ENCODE measurements around the gene CTRB1. TPM values are rescaled to one million over a fixed set of nuclear protein-coding genes. Genes with fewer than 3 reads are reported as not detected.
A peak's percentile ranks its signal among the peaks of the same experiment; 100 is the strongest.

Gene CTRB1
- total and polyA plus RNA-seq, 2 of the 13 experiments (the other 11 are each of a cell fraction or from before 2014, with no cell fraction given), result not detected

GRCh38 chr16:75251280-75252048 lies 32.7 kb downstream of the CTRB1 start, which contains the start of gene BCAR1 (continued):
- TF ChIP-seq PRDM4 (CRISPR knock-in tag; IDR thresholded peaks at IDR 0.05; ENCODE audit: borderline replicate concordance) (no peak), FLYWCH1 (CRISPR knock-in tag; IDR thresholded peaks at IDR 0.05) (no peak), PREB (CRISPR knock-in tag; IDR thresholded peaks at IDR 0.05) (0 out of 2 replicates have a peak, but pooled peaks have one; percentile 24), RFX5 (IDR thresholded peaks at IDR 0.05; ENCODE audit: low read depth, low read length) (no peak), HMGA1 (CRISPR knock-in tag; conservative IDR thresholded peaks at IDR 0.05) (no peak), ZNF580 (CRISPR knock-in tag; IDR thresholded peaks at IDR 0.05; ENCODE audit: borderline replicate concordance, low read depth) (no peak), ELF3 (CRISPR knock-in tag; IDR thresholded peaks at IDR 0.05) (peak; percentile 4; the same call in 1 of the 2 replicates), MAFG (CRISPR knock-in tag; IDR thresholded peaks at IDR 0.05) (no peak), SRY (CRISPR knock-in tag; IDR thresholded peaks at IDR 0.05) (peak; percentile 2; the same call in 1 of the 2 replicates), MTF2 (CRISPR knock-in tag; IDR thresholded peaks at IDR 0.05; ENCODE audit: borderline replicate concordance) (no peak), SIX1 (CRISPR knock-in tag; IDR thresholded peaks at IDR 0.05; ENCODE audit: borderline replicate concordance) (no peak), ZNF691 (CRISPR knock-in tag; IDR thresholded peaks at IDR 0.05; ENCODE audit: borderline replicate concordance, low read depth) (no peak), SAP130 (CRISPR knock-in tag; IDR thresholded peaks at IDR 0.05; ENCODE audit: low read depth) (peak; percentile 42), PRMT3 (CRISPR knock-in tag; IDR thresholded peaks at IDR 0.05; ENCODE audit: borderline replicate concordance, low read depth) (no peak; the same call in 1 of the 2 replicates), NFYB (CRISPR knock-in tag; IDR thresholded peaks at IDR 0.05) (peak; percentile 75), LCORL (IDR thresholded peaks at IDR 0.05) (no peak), LCORL (CRISPR knock-in tag; IDR thresholded peaks at IDR 0.05) (no peak), SOX6 (IDR thresholded peaks at IDR 0.05) (no peak), SOX6 (CRISPR knock-in tag; IDR thresholded peaks at IDR 0.05) (no peak)
